A549 (cell line): ENCODE data around the gene TMEM255B. TPM values are rescaled to one million over a fixed set of nuclear protein-coding genes. Genes with fewer than 3 reads are reported as not detected.
"Not testable (repeated sequence)": the region's sequence is repeated elsewhere in the genome, so short reads cannot be mapped to it uniquely, and the experiment has no call there.

Source experiments
- ATAC-seq, 2 experiments: fragments of 200-7000 bp in 1 of 2; fragments of >200 bp in 1 of 2; cut with Nextera tagmentation in 1 of 2; cut with Tn5 transposase in 1 of 2; 3 replicates each; pipeline versions ENCODE4 v1.8.0 to v1.9.1; 2018 to 2020; ENCODE audit warnings: mild to moderate bottlenecking in 1 of 2, moderate library complexity in 1 of 2
- CTCF ChIA-PET: fragments of 300-600 bp; sonication (Branson Sonifier 250); formaldehyde crosslinking; extraction: SDS; loops from one replicate; lab custom pipeline; 2021; ENCODE audit warnings: antibody characterized with exemption, inconsistent platforms; lab: Yijun Ruan, JAX
- POLR2A ChIA-PET: fragments of 350-600 bp; formaldehyde crosslinking; extraction: SDS; loops from one replicate; lab custom pipeline; 2021; ENCODE audit warnings: antibody characterized with exemption, inconsistent platforms; lab: Yijun Ruan, JAX
- DNase-seq, 2 experiments: peaks; one replicate each; pipeline versions ENCODE4 v3.0.0 to v3.0.0-alpha.2; 2011 to 2016; ENCODE audit warnings: low read depth in 1 of 2, low spot score in 1 of 2
- FAIRE-seq: peaks from 2 replicates; lab custom pipeline; 2011; peaks lifted over from hg19 to GRCh38; lab: Jason Lieb, UNC
- H3K27ac ChIP-seq, 2 experiments: fragments of >200 bp; sonication (Bioruptor Twin); formaldehyde crosslinking; 3 replicates each; pipeline ENCODE4 v1.5.1; 2016 to 2017
- H3K4me1 ChIP-seq: fragments of >200 bp; sonication (Bioruptor Twin); formaldehyde crosslinking; 3 replicates; pipeline ENCODE4 v1.6.1; 2016
- H3K4me2 ChIP-seq: fragments of >200 bp; sonication (Bioruptor Twin); formaldehyde crosslinking; 3 replicates; pipeline ENCODE4 v1.6.1; 2016
- H3K4me3 ChIP-seq: fragments of >200 bp; sonication (Bioruptor Twin); formaldehyde crosslinking; 3 replicates; pipeline ENCODE4 v1.5.1; 2016
- H3K9me3 ChIP-seq: fragments of >200 bp; sonication (Bioruptor Twin); formaldehyde crosslinking; 3 replicates; pipeline ENCODE4 v1.6.1; 2016
- BHLHE40 ChIP-seq: IDR thresholded peaks from 2 replicates; pipeline ENCODE4 v1.6.1; 2012; ENCODE audit warnings: low read depth, low read length, inconsistent platforms
- CHD2 ChIP-seq: fragments of 150-350 bp; IDR thresholded peaks from 2 replicates; pipeline ENCODE4 v1.6.1; 2014; ENCODE audit warnings: low read length; ENCODE audit not compliant: partially characterized antibody
- EHMT2 ChIP-seq: fragments of 200-600 bp; sonication (generic); IDR thresholded peaks from 2 replicates; pipeline ENCODE4 v1.6.1; 2016; ENCODE audit warnings: antibody characterized with exemption, low read depth, mild to moderate bottlenecking, moderate library complexity
- FOSB ChIP-seq: fragments of 250-450 bp; sonication (Bioruptor Pico); IDR thresholded peaks from 2 replicates; pipeline ENCODE4 v1.5.0; 2020; ENCODE audit warnings: mild to moderate bottlenecking, moderate library complexity
- GATA3 ChIP-seq: IDR thresholded peaks from 2 replicates; pipeline ENCODE4 v1.6.1; 2012; ENCODE audit warnings: borderline replicate concordance
- HOXB13 ChIP-seq: fragments of 250-450 bp; sonication (Bioruptor Pico); IDR thresholded peaks from 2 replicates; pipeline ENCODE4 v1.5.0; 2020; ENCODE audit warnings: low read depth, mild to moderate bottlenecking, moderate library complexity
- MAZ ChIP-seq: fragments of 150-350 bp; IDR thresholded peaks from 2 replicates; pipeline ENCODE4 v1.6.1; 2014; ENCODE audit warnings: antibody characterized with exemption, low read depth, low read length, borderline replicate concordance
- MYC ChIP-seq: IDR thresholded peaks from 2 replicates; pipeline ENCODE4 v1.6.1; 2012; ENCODE audit warnings: mild to moderate bottlenecking, inconsistent platforms, low read length, improper control_type of control experiment, borderline replicate concordance
- NFE2L2 ChIP-seq: fragments of 150-350 bp; conservative IDR thresholded peaks from 2 replicates; pipeline ENCODE4 v1.6.1; 2014; ENCODE audit warnings: low read length
- NPAS2 ChIP-seq: fragments of 250-450 bp; sonication (Bioruptor Pico); IDR thresholded peaks from 2 replicates; pipeline ENCODE4 v1.8.0; 2022; ENCODE audit warnings: mild to moderate bottlenecking, moderate library complexity, borderline replicate concordance
- POLR2A ChIP-seq: IDR thresholded peaks from 2 replicates; pipeline ENCODE4 v1.6.1; 2012; ENCODE audit warnings: mild to moderate bottlenecking, low read length
- TFCP2L1 ChIP-seq: fragments of 250-450 bp; sonication (Bioruptor Pico); IDR thresholded peaks from 2 replicates; pipeline ENCODE4 v1.5.0; 2021; ENCODE audit warnings: mild to moderate bottlenecking
- ZSCAN20 ChIP-seq: fragments of 250-450 bp; sonication (Bioruptor Pico); IDR thresholded peaks from 2 replicates; pipeline ENCODE4 v1.8.0; 2022; ENCODE audit warnings: mild to moderate bottlenecking, moderate library complexity
- WGBS: methylation state at CpG from one replicate; pipeline ENCODE4 v1.1.6; 2017; ENCODE audit errors: missing lambda C conversion rate; 5-methylcytosine and 5-hydroxymethylcytosine counted together
- polyA plus RNA-seq, 4 experiments: library from polyadenylated mRNA; depleted of rRNA in 3 of 4; stranded (reverse); fragments of >200 nt; fragmentation: RNase III in 1 of 4; extraction: RNeasy Plus Mini Kit Qiagen cat#74134 plus additional on column Dnase treatment in 1 of 4; gene quantifications; 2 replicates in 3 of 4; 3 replicates in 1 of 4; pipeline ENCODE4 v1.2.3, GENCODE V29; 2011 to 2017
- TF ChIP-seq, protein P1 (sequence below): fragments of 200-600 bp; sonication (generic); IDR thresholded peaks from 2 replicates; pipeline ENCODE4 v1.6.1; 2016; ENCODE audit warnings: antibody characterized with exemption, mild to moderate bottlenecking, moderate library complexity
- TF ChIP-seq, protein P2 (sequence below): fragments of >200 bp; sonication (Bioruptor Twin); formaldehyde crosslinking; IDR thresholded peaks from 2 replicates; pipeline ENCODE4 v1.6.1; 2016
- TF ChIP-seq, protein P3 (sequence below): fragments of 250-450 bp; sonication (Bioruptor Pico); IDR thresholded peaks from 2 replicates; pipeline ENCODE4 v1.5.0; 2020; ENCODE audit warnings: low read depth, mild to moderate bottlenecking, moderate library complexity

TMEM255B gene
- polyA plus RNA-seq, 2 of the 4 experiments (the other 2 are of a cell fraction) = 0.54 to 1.1 TPM

DNA sequence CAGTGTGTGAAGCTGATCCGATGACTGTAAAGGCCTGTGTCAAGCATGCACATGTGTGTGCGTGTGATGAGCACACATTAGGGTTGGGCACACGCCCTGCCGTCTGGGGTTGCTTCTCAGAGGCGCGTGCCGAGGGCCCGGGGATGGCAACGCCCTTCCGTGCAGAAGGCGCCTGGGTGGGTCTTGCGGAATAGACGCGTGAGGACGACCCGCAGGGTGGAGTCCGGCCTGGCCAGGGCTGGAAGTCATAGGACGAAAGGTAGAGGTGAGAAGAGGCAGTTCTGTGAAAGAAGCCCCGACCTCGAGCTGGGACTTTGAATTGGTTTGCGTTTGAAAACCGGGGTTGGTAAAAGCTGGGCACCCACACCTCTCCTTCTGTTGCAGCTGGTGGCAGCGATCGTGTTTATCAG is 35.7 kb downstream of the TMEM255B start (continued):
- TF ChIP-seq, protein P1, sequence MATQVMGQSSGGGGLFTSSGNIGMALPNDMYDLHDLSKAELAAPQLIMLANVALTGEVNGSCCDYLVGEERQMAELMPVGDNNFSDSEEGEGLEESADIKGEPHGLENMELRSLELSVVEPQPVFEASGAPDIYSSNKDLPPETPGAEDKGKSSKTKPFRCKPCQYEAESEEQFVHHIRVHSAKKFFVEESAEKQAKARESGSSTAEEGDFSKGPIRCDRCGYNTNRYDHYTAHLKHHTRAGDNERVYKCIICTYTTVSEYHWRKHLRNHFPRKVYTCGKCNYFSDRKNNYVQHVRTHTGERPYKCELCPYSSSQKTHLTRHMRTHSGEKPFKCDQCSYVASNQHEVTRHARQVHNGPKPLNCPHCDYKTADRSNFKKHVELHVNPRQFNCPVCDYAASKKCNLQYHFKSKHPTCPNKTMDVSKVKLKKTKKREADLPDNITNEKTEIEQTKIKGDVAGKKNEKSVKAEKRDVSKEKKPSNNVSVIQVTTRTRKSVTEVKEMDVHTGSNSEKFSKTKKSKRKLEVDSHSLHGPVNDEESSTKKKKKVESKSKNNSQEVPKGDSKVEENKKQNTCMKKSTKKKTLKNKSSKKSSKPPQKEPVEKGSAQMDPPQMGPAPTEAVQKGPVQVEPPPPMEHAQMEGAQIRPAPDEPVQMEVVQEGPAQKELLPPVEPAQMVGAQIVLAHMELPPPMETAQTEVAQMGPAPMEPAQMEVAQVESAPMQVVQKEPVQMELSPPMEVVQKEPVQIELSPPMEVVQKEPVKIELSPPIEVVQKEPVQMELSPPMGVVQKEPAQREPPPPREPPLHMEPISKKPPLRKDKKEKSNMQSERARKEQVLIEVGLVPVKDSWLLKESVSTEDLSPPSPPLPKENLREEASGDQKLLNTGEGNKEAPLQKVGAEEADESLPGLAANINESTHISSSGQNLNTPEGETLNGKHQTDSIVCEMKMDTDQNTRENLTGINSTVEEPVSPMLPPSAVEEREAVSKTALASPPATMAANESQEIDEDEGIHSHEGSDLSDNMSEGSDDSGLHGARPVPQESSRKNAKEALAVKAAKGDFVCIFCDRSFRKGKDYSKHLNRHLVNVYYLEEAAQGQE = no peak
- TF ChIP-seq ZSCAN20 (CRISPR knock-in tag) (no peak), GATA3 (no peak), NFE2L2 (no peak), CHD2 (no peak), MYC (no peak)

DNA sequence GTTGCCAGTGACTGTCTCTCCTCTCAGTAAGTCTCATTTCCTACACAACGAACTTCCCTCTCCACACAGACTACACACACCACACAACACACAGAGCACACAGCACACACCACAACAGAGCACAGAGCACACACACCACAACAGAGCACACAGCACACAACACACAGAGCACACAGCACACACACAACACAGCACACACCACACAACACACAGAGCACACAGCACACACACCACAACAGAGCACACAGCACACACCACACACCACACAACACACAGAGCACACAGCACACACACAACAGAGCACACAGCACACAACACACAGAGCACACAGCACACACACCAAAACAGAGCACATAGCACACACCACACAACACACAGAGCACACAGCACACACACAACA is 36.3 kb downstream of the TMEM255B start:
- H3K27ac ChIP-seq, H3K4me3 ChIP-seq, H3K4me2 ChIP-seq, FAIRE-seq, DNase-seq, H3K9me3 ChIP-seq, ATAC-seq, H3K4me1 ChIP-seq, POLR2A ChIA-PET: not testable (repeated sequence)
- CTCF ChIA-PET = interaction anchor here (1.0 kb wide), 1 partner anchor 21 kb away, joined by 3 read pairs; no protein-coding TSS in a partner anchor
- 8% methylated on average over 1 of the region's 1 CpG for WGBS

DNA sequence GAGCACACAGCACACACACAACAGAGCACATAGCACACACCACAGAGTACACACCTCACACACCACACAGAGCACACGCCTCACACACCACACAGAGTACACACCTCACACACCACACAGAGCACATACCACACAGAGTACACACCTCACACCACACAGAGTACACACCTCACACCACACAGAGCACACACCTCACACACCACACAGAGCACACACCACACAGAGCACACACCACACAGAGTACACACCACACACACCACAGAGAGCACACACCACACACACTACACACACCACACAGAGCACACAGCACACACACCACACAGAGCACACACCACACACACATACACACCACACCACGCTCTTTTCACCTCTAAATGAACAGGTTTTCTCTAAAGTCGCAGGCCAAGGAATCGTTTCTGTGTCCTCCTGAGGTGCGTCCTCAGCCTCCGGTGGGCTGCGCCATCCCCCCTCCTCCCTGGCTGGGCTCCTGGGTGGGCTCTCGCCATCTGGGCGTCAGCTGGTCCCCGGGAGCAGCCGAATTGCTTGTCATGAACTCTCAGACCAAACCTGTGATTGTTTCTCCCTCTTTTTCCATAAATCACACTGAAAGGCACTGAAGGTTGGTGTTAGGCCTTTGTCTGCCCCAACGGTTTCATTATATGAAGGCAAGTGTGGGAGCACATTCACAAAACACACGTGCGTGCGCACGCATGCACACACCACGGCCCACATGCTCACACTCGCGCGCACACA is 37.4 kb downstream of the TMEM255B start:
- Histone ChIP-seq H3K4me2 (no peak overlapping the region), H3K4me1 (no peaks in the 10 kb centered on the region), H3K27ac (no peak overlapping the region), H3K9me3 (no peaks in the 10 kb centered on the region), H3K4me3 (no peak overlapping the region)
- FAIRE-seq (no peak), DNase-seq (no peak), ATAC-seq (no peak)
- ChIA-PET POLR2A (no interaction called here), CTCF (no interaction called here)
- WGBS = 56% methylated on average over 16 of the region's 20 CpGs
- TF ChIP-seq EHMT2 (no peak), POLR2A (no peak), MAZ (no peak), FOSB (CRISPR knock-in tag) (no peak), TFCP2L1 (CRISPR knock-in tag) (no peak), NPAS2 (no peak), HOXB13 (CRISPR knock-in tag) (no peak), BHLHE40 (no peak)
- TF ChIP-seq, protein P2, sequence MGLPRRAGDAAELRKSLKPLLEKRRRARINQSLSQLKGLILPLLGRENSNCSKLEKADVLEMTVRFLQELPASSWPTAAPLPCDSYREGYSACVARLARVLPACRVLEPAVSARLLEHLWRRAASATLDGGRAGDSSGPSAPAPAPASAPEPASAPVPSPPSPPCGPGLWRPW = no peak
- TF ChIP-seq, protein P3, sequence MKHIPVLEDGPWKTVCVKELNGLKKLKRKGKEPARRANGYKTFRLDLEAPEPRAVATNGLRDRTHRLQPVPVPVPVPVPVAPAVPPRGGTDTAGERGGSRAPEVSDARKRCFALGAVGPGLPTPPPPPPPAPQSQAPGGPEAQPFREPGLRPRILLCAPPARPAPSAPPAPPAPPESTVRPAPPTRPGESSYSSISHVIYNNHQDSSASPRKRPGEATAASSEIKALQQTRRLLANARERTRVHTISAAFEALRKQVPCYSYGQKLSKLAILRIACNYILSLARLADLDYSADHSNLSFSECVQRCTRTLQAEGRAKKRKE (CRISPR knock-in tag) = no peak
